ENCODE measurements around the gene CEP41. TPM values are rescaled to one million over a fixed set of nuclear protein-coding genes. Genes with fewer than 3 reads are reported as not detected.

The CEP41 gene
- total RNA-seq, 1 donor from 2014 or later = 22.0 TPM

DNA sequence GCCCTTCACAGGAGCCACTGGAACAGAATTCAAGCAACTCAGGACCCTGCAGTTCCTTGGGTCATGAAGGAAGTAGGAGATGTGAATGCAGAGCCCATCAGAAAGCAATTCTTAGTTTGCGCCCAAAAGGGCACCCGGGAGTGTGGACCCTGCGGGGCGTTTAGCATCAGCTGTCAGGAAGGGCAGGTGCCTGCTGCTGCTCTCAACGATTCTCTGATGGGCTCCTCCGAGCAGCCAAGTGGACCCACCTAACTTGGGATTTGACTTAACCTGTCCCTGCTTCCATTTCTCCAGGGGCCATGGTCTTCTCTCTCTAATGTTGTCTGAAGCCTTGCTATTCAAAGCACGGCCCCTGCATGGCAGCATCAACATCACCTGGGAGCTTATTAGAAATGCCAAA is 79.1 kb downstream of the CEP41 start:
- no peak for DNase-seq (ENCODE audit: low read depth)
- H3K4me3 ChIP-seq (ENCODE audit: low read depth, low read length) = no peak overlapping the region
- TF ChIP-seq, protein P1, sequence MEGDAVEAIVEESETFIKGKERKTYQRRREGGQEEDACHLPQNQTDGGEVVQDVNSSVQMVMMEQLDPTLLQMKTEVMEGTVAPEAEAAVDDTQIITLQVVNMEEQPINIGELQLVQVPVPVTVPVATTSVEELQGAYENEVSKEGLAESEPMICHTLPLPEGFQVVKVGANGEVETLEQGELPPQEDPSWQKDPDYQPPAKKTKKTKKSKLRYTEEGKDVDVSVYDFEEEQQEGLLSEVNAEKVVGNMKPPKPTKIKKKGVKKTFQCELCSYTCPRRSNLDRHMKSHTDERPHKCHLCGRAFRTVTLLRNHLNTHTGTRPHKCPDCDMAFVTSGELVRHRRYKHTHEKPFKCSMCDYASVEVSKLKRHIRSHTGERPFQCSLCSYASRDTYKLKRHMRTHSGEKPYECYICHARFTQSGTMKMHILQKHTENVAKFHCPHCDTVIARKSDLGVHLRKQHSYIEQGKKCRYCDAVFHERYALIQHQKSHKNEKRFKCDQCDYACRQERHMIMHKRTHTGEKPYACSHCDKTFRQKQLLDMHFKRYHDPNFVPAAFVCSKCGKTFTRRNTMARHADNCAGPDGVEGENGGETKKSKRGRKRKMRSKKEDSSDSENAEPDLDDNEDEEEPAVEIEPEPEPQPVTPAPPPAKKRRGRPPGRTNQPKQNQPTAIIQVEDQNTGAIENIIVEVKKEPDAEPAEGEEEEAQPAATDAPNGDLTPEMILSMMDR (conservative IDR thresholded peaks at IDR 0.05; ENCODE audit: low read depth, low read length) = no peak

DNA sequence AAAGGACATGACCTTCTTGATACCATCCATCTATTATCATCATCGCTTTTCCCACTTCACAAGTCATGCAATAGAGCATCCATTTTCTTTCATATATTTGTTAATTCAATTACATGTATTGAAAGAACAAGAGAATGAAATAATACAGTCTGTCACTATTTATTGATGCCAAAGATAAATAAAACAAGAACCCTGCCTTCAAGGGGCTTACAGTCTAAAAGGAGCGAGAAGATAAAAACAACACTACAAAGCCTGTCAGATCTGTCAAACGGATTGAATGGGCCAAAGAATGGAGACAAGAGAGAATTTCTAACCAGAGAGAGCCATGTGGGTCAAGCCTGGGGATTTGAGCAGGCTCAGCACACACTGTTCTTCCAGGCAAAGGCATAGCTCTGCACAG is 80.3 kb downstream of the CEP41 start:
- no peak for DNase-seq (ENCODE audit: low read depth)
- TF ChIP-seq, protein P1 (conservative IDR thresholded peaks at IDR 0.05; ENCODE audit: low read depth, low read length) = no peak

DNA sequence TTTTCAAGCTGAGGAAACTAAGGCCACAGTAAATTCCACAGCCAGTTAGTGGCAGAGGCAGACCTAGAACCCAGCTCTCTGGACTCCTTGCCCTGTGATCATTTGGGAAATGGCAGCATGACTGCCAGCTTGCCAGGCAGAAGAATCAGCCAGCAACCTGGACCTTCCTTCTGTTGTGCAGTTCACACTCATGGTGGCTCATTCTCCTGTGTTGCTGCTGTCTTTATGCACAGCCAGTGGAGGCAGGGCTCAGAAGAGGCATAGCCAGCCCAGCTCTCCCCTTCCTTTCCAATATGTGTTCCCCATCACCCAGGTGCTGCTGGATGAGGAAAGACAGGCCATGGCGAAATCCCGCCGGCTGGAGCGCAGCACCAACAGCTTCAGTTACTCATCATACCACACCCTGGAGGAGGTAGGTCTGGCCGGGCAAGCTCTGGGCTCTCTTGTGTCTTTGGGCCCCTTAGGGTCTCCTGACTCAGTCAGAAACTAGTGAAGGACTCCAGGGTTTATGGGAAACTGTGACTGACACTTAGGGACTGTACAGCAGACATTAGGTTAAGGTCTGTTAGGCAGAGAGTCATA is 81.4 kb downstream of the CEP41 start:
- no peak for DNase-seq (ENCODE audit: low read depth)
- no peak overlapping the region for H3K4me3 ChIP-seq (ENCODE audit: low read depth, low read length)
- TF ChIP-seq, protein P1 (conservative IDR thresholded peaks at IDR 0.05; ENCODE audit: low read depth, low read length) = no peak

More for the DNA sequence above, 80.3 kb downstream of the CEP41 start:
- no peak overlapping the region for H3K4me3 ChIP-seq (ENCODE audit: low read depth, low read length)

DNA sequence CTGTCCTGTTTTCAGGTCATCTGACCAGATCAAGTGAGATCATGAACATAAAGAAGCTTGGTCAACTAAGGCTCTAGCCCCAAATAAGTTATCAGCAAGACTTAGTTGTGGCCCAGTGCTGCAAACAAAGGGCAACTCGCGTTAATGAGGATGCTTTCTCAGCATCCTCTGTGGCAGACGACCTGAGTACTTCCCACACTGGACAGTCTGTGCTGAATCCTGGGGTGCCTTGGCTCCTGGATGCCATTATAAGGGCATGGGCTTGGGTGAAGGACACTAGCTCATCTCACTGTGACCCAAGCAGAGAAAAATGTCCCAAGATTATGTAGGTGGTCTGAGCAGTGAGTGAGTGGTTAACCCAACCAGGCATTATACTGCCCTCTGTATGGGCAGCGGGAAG is 82.3 kb downstream of the CEP41 start:
- TF ChIP-seq, protein P1 (conservative IDR thresholded peaks at IDR 0.05; ENCODE audit: low read depth, low read length) = no peak
- no peak for DNase-seq (ENCODE audit: low read depth)
- H3K4me3 ChIP-seq (ENCODE audit: low read depth, low read length) = no peak overlapping the region

DNA sequence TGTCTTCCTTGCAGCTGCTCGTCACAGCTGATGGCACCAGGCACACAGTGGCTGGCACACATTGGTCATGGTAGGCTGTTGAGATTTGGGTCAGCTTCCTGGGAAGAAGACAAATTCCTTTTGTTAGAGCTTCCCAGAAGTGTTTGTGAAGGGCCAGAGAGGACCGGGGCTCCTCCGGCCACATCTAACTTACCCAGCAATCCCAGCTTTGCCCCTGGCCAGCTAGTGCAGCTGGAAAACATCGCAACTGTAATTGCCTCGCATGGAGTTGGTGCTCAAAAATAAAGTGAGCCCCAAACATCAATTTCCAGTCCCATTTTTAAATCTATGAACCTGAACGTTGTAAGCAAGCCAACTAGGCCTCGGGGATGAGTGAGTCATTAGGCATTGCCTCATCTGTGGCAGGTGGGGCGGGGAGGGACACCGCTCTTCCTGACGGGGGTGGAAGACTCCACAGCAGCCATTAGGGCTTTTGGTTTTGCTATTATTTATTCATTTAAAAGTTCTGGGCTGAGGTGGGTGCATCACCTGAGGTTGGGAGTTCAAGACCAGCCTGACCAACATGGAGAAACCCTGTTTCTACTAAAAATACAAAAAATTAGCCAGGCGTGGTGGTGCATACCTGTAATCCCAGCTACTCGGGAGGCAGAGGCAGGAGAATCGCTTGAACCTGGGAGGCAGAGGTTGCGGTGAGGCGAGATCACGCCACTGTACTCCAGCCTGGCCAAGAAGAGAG is 83.8 kb downstream of the CEP41 start:
- DNase-seq (ENCODE audit: low read depth) = peak; percentile 91
- H3K4me3 ChIP-seq (ENCODE audit: low read depth, low read length) = no peak overlapping the region
- TF ChIP-seq, protein P1 (conservative IDR thresholded peaks at IDR 0.05; ENCODE audit: low read depth, low read length) = no peak

DNA sequence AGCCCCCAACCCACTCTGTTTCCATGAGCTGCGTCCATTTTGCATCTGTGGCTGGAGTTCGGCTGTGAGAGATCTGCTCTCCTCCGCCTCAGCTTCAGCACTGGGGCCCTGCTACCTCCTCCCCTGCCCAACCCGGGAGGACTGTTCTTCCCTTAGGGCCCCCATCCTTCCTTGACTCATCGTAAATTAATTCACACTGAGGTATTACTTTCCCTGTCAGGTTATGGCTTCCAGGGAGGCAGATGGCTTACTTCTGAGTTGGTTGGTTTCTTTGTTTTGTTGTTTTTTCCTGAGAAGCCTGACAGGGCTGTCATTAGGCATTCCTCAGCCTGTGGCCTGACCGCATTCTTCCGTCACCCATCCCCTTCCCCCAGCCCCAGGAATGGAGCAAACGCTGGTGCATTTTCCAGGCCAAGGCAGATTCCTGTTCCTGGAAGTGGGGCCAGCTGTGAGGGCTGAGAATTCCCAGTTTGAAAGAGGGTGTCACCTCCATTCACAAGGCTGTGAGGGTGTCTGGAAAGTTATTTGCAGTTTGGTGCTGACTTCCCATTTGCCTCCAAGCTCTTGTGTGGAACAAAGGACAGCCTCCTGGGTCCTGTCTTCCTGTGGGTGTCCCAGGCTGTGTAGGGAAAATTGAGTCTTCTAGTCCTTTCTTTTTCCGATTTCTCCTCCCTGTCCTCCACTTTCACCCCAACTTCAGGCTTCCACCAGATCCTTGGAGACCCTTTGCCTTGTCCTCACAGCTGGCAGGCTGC is 84.5 kb downstream of the CEP41 start:
- DNase-seq (ENCODE audit: low read depth) = peak; percentile 98
- no peak overlapping the region for H3K4me3 ChIP-seq (ENCODE audit: low read depth, low read length)
- TF ChIP-seq, protein P1 (conservative IDR thresholded peaks at IDR 0.05; ENCODE audit: low read depth, low read length) = no peak
